PC-9 (cell line): ENCODE results near the gene DEAF1.

Experiments
- CTCF ChIP-seq: fragments of 200-600 bp; sonication (generic); conservative IDR thresholded peaks from 2 replicates; pipeline ENCODE4 v1.6.1; 2017; ENCODE audit warnings: mixed run types, antibody characterized with exemption, mild to moderate bottlenecking, moderate library complexity
- EZH2 ChIP-seq: fragments of 200-600 bp; sonication (generic); IDR thresholded peaks from 2 replicates; pipeline ENCODE4 v1.8.0; 2017; ENCODE audit warnings: antibody characterized with exemption, low read depth

GRCh38 chr11:693887-694562 is 997 bp downstream of the DEAF1 start:
- TF ChIP-seq EZH2 (no peak), CTCF (no peak)
